K562 treated with DMSO at 1 percent for 4 hours (cell line): ENCODE results near the gene CTSD. TPM values are rescaled to one million over a fixed set of nuclear protein-coding genes. Genes with fewer than 3 reads are reported as not detected.

Source experiments
- total RNA-seq: library from RNA; unstranded; fragments of 300-600 nt; gene quantifications from 2 replicates; pipeline ENCODE4 v1.2.3, GENCODE V29; 2022; ENCODE audit not compliant: insufficient read depth

Gene CTSD
- total RNA-seq, result 399 and 434 TPM in 2 replicates

DNA sequence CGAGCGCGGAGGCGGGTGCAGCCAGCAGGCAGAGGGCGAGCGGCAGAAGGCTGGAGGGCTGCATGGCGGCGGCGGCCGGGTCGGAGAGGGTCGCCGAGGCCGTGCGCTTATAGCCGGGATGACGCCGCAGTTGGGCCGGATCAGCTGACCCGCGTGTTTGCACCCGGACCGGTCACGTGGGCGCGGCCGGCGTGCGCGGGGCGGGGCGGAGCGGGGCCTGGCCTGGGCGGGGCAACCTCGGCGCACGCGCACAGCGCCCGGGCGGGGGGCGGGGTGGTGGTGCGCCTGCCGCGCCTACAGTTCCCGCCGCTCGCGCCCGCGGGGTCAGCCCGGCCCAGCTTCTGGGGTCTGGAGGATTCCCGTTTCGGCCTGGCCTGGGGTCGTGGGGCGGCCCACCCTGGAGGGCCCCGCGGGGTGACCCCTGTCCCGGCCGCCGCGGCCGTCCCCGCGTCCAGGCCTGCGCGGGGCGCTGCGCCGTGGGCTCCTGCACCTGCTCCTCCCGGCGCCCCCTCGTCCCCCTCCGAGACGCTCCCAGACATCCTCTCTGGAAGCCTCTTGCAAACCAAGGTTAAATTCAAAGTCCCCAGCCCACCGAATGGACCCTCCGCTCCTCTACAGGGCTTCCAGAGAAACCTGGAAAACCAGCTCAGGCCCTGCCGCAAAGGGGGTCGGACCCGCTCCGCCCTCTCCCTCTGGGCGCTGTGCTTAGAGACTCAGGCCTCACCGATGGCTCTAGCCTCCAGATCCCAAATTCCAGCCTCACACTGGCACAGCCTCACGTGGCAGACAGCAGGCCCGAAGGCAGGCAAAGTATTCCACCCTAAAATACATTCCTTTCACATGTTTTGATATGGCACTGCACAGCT lies at the start of gene CTSD:
Gene CTSD (minus strand): TSS at position 132 of the 866 bp plus-strand sequence. CDS start 68 bp downstream, at position 64.

DNA sequence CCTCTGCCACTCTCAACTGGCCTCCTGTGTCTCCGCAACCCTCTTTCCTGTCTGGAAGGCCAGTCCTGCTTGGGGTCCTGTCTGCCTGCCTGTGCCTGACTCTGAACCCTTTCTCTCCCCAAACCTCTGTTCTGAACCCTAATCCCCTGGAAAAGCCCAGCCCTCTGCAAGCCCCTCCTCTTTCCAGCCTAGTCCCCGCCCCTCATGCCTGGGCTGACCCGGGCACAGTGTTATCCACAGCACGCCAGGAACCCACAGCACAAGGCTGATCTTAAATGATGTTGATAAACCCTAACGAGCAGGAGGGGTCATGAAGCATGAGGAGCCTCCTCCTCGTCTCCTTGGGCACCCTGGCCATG lies 13.3 kb downstream of the CTSD start, which contains the start of gene IFITM10:
Gene IFITM10 (minus strand): TSS at position 115 of the 359 bp plus-strand sequence. CDS start 153 bp downstream, outside the sequence.

Other genes with a start within 250 kb of the CTSD start
- 0.69 and 1.3 TPM in 2 replicates for gene DUSP8, start 191.7 kb downstream of the CTSD start, total RNA-seq
- gene KRTAP5-1, start 178.6 kb downstream of the CTSD start, total RNA-seq, result not detected in 2 replicates
- gene KRTAP5-2, start 165.6 kb downstream of the CTSD start, total RNA-seq, result not detected in 2 replicates
- not detected in 2 replicates for gene KRTAP5-3, start 155.5 kb downstream of the CTSD start, total RNA-seq
- gene KRTAP5-4, start 141.8 kb downstream of the CTSD start, total RNA-seq, result not detected in 2 replicates
- gene KRTAP5-5, start 134.2 kb downstream of the CTSD start, total RNA-seq, result not detected in 2 replicates
- gene KRTAP5-6, start 66.7 kb downstream of the CTSD start, total RNA-seq, result not detected in 2 replicates
- 0.51 TPM in 1 of 2 replicates, not detected in the other for gene IFITM10, start 13.3 kb downstream of the CTSD start, total RNA-seq
- gene SYT8, start 71.1 kb upstream of the CTSD start, total RNA-seq, result not detected in 2 replicates
- not detected in 2 replicates for gene TNNI2, start 75.1 kb upstream of the CTSD start, total RNA-seq
- not detected in 2 replicates for gene LSP1, start 89.2 kb upstream of the CTSD start, total RNA-seq
- gene PRR33, start 128.0 kb upstream of the CTSD start, total RNA-seq, result not detected in 2 replicates
- not detected in 2 replicates for gene TNNT3, start 155.8 kb upstream of the CTSD start, total RNA-seq
- gene MRPL23, start 183.4 kb upstream of the CTSD start, total RNA-seq, result 58.2 and 59.5 TPM in 2 replicates
- 7.2 and 17.8 TPM in 2 replicates for gene H19, start 233.9 kb upstream of the CTSD start, total RNA-seq